Heart right ventricle (tissue), 16 donors: ENCODE results near the gene UTS2R. TPM values are rescaled to one million over a fixed set of nuclear protein-coding genes. Genes with fewer than 3 reads are reported as not detected.

ENCODE experiments used
- ATAC-seq, 8 donors: fragments of 200-7000 bp; cut with Tn5 transposase; one replicate each; pipeline ENCODE4 v1.9.1; 2020; ENCODE audit warnings: mild to moderate bottlenecking in 8 of 8, moderate library complexity in 8 of 8, moderate number of reproducible peaks in 1 of 8
- DNase-seq, 2 donors: peaks; one replicate each; pipeline ENCODE4 v3.0.0-alpha.2; 2020
- H3K27ac ChIP-seq, 10 donors: fragments of 200-600 bp; sonication (generic) in 2 of 10; one replicate each; pipeline versions ENCODE4 v1.5.0 to v1.8.0; 2020 to 2022; ENCODE audit warnings: mild to moderate bottlenecking in 3 of 10
- H3K27me3 ChIP-seq, 7 donors: fragments of 200-600 bp; one replicate each; pipeline ENCODE4 v1.8.0; 2021 to 2022; ENCODE audit warnings: mild to moderate bottlenecking in 2 of 7
- H3K36me3 ChIP-seq, 9 donors: fragments of 200-600 bp; sonication (generic) in 1 of 9; one replicate each; pipeline versions ENCODE4 v1.5.0 to v1.8.0; 2020 to 2022; ENCODE audit warnings: mild to moderate bottlenecking in 2 of 9
- H3K4me1 ChIP-seq, 9 donors: fragments of 200-600 bp; sonication (generic) in 1 of 9; one replicate each; pipeline versions ENCODE4 v1.5.0 to v1.8.0; 2020 to 2022; ENCODE audit warnings: mild to moderate bottlenecking in 4 of 9
- H3K4me3 ChIP-seq, 10 donors: fragments of 200-600 bp; sonication (generic) in 2 of 10; one replicate each; pipeline versions ENCODE4 v1.5.0 to v1.8.0; 2020 to 2022; ENCODE audit warnings: mild to moderate bottlenecking in 7 of 10, moderate library complexity in 2 of 10
- H3K9me3 ChIP-seq, 11 donors: fragments of 200-600 bp in 10 of 11; sonication (generic) in 2 of 11; one replicate each; pipeline versions ENCODE4 v1.5.0 to v1.8.0; 2013 to 2022; ENCODE audit warnings: mild to moderate bottlenecking in 2 of 11, control low read depth in 1 of 11, moderate library complexity in 1 of 11
- CTCF ChIP-seq, 9 donors: fragments of 200-600 bp; sonication (generic) in 2 of 9; IDR thresholded peaks; one replicate each; pipeline versions ENCODE4 v1.5.0 to v1.8.0; 2021 to 2022; ENCODE audit warnings: antibody characterized with exemption in 9 of 9, mild to moderate bottlenecking in 5 of 9, moderate library complexity in 1 of 9
- WGBS, 2 donors: extraction: QIAGEN DNeasy Blood & Tissue Kit; methylation state at CpG; one replicate each; pipeline ENCODE4 v1.1.7; 2013; ENCODE audit warnings: inconsistent platforms in 1 of 2; 5-methylcytosine and 5-hydroxymethylcytosine counted together
- intact Hi-C, 10 donors: fragments of 100-400 bp; cut with DNase I; formaldehyde crosslinking; loops; one replicate each; pipeline versions ENCODE4 v1.11.1 to v1.14.2; 2022
- polyA plus RNA-seq, 2 donors: library from polyadenylated mRNA; stranded (reverse); fragments of 200-250 nt; gene quantifications; one replicate each; pipeline ENCODE4 v1.2.3, GENCODE V29; 2013
- total RNA-seq, 10 donors: library from RNA; stranded (reverse); fragmentation: NEBNext Ultra II Directional in 3 of 10; extraction: Animal tissue kit (Norgen Biotek cat#: 25700) in 3 of 10; gene quantifications; one replicate each; pipeline versions ENCODE4 v1.2.1 to v1.2.4, GENCODE V29; 2021 to 2023
- donor health status: Arrhythmogenic right ventricular cardiomyopathy.
- donor health status: ischemic (EF 13 %, LVEDD 7.1; RV severe dilation, severe dysfunction).
- donor health status: healthy with polysubstance abuse.
- donor health status: DM: no; HTN: yes; CAD: no.
- donor health status: DM: no; HTN: no; CAD: no.
- donor health status: ischemic (EF 25% LVEDD 6.9; RV normal size, moderate dysfunction).
- donor health status: ischemic (EF 25% LVEDD 5.7; RV mildly dilated, moderate dysfunction).
- donor health status: healthy.
- donor health status: DM: yes; HTN: yes; CAD: no.
- donor health status: Ischemic cardiomyopathy.
- donor health status: ischemic (EF 35%, LVEDD 5.7; RV mildly dilated, moderate dysfunction).
- donor health status: nonischemic (EF 11% LVEDD 7.7; RV severe dilation, severe dysfunction).
- donor health status: DM: yes; HTN: yes; CAD: no.
- donor health status: PGD.
- donor health status: ischemic (EF 29% LVEDD 5.4; RV normal size, mild dysfunction).
- donor health status: nonischemic (EF 23%, LVEDD 6.1; RV moderate dilation, normal function).

UTS2R gene
- total and polyA plus RNA-seq, 12 donors = 0.04 to 5.9 (median 1.3) TPM; not detected in 1

- TF ChIP-seq CTCF (IDR thresholded peaks at IDR 0.05) = peak; percentile 8 to 75 (median 44)
- ATAC-seq (no peak), DNase-seq (no peak)
- H3K36me3 ChIP-seq = peaks cover 0 to 25% (median 3%) of the 10 kb centered on the region in 9 donors
- intact Hi-C loops = no loop called here
- H3K27ac ChIP-seq = no peak overlapping the region
- H3K4me3 ChIP-seq = no peak overlapping the region
- WGBS, 2 donors = 79 to 81% methylated on average over 25 of the region's 25 CpGs
- H3K9me3 ChIP-seq = peaks cover 0 to 10% (median 6%) of the 10 kb centered on the region in 11 donors
- H3K27me3 ChIP-seq = no peaks in the 10 kb centered on the region
- peaks cover 0 to 10% (median 3%) of the 10 kb centered on the region in 9 donors for H3K4me1 ChIP-seq
Measured at GRCh38 chr17:82424001-82424862, 52.7 kb downstream of the UTS2R start.

- Histone ChIP-seq H3K4me1 (peaks cover 0 to 4% (median 0%) of the 10 kb centered on the region in 9 donors), H3K9me3 (peaks cover 0 to 10% (median 6%) of the 10 kb centered on the region in 11 donors), H3K36me3 (peaks cover 0 to 28% (median 3%) of the 10 kb centered on the region in 9 donors), H3K27me3 (no peaks in the 10 kb centered on the region), H3K4me3 (no peak overlapping the region), H3K27ac (no peak overlapping the region)
- DNase-seq (no peak), ATAC-seq (no peak)
- WGBS, 2 donors = 97 to 100% methylated on average over 2 of the region's 2 CpGs
- intact Hi-C loops = no loop called here
- no peak for TF ChIP-seq CTCF (IDR thresholded peaks at IDR 0.05)
Measured at GRCh38 chr17:82424863-82425159, 53.2 kb downstream of the UTS2R start.

Other genes with a start within 250 kb of the UTS2R start
- 10 to 100 TPM in 8 of 10 donors, 1 to 10 TPM in 2; 7.0 to 16.2 (median 10.7) TPM for gene CCDC57, start 158.9 kb upstream of the UTS2R start, total RNA-seq
- gene CCDC57, start 158.9 kb upstream of the UTS2R start, polyA plus RNA-seq = 10 to 100 TPM in 1 of 2 donors, 1 to 10 TPM in 1; 9.4 to 34.5 TPM
- 10 to 100 TPM in 5 of 10 donors, 1 to 10 TPM in 5; 4.8 to 65.3 (median 10.1) TPM for gene SLC16A3, start 142.7 kb upstream of the UTS2R start, total RNA-seq
- gene SLC16A3, start 142.7 kb upstream of the UTS2R start, polyA plus RNA-seq = 10 to 100 TPM in 1 of 2 donors, 1 to 10 TPM in 1; 8.4 to 33.6 TPM
- 10 to 100 TPM; 56.8 to 72.7 (median 67.8) TPM for gene CSNK1D, start 98.1 kb upstream of the UTS2R start, total RNA-seq
- gene CSNK1D, start 98.1 kb upstream of the UTS2R start, polyA plus RNA-seq = 10 to 100 TPM; 54.4 to 58.1 TPM
- 1 to 10 TPM in 2 of 10 donors, under 1 TPM in 7, not detected in 1; 0.15 to 6.0 (median 0.36) TPM for gene CD7, start 54.2 kb upstream of the UTS2R start, total RNA-seq
- under 1 TPM; 0.66 to 0.81 TPM for gene CD7, start 54.2 kb upstream of the UTS2R start, polyA plus RNA-seq
- gene SECTM1, start 38.0 kb upstream of the UTS2R start, total RNA-seq = 10 to 100 TPM in 1 of 10 donors, 1 to 10 TPM in 9; 1.7 to 29.9 (median 3.9) TPM
- gene SECTM1, start 38.0 kb upstream of the UTS2R start, polyA plus RNA-seq = 1 to 10 TPM; 2.7 to 3.2 TPM
- not detected for gene TEX19, start 12.5 kb upstream of the UTS2R start, total RNA-seq
- not detected for gene TEX19, start 12.5 kb upstream of the UTS2R start, polyA plus RNA-seq
- gene HEXD, start 46.6 kb downstream of the UTS2R start, total RNA-seq = 10 to 100 TPM in 8 of 10 donors, 1 to 10 TPM in 2; 9.4 to 22.2 (median 12.8) TPM
- gene HEXD, start 46.6 kb downstream of the UTS2R start, polyA plus RNA-seq = 10 to 100 TPM; 14.1 to 53.3 TPM
- gene OGFOD3, start 46.8 kb downstream of the UTS2R start, total RNA-seq = 10 to 100 TPM; 23.3 to 39.4 (median 31.1) TPM
- 10 to 100 TPM; 26.8 to 31.9 TPM for gene OGFOD3, start 46.8 kb downstream of the UTS2R start, polyA plus RNA-seq
- gene CYBC1, start 79.0 kb downstream of the UTS2R start, total RNA-seq = 10 to 100 TPM; 13.4 to 56.6 (median 20.5) TPM
- gene CYBC1, start 79.0 kb downstream of the UTS2R start, polyA plus RNA-seq = 10 to 100 TPM; 26.3 to 32.5 TPM
- 10 to 100 TPM; 48.4 to 74.8 (median 60.4) TPM for gene NARF, start 87.0 kb downstream of the UTS2R start, total RNA-seq
- 100 to 1,000 TPM in 1 of 2 donors, 10 to 100 TPM in 1; 68.7 to 179 TPM for gene NARF, start 87.0 kb downstream of the UTS2R start, polyA plus RNA-seq
- 10 to 100 TPM; 27.5 to 66.6 (median 31.0) TPM for gene FOXK2, start 148.0 kb downstream of the UTS2R start, total RNA-seq
- 10 to 100 TPM; 16.5 to 24.7 TPM for gene FOXK2, start 148.0 kb downstream of the UTS2R start, polyA plus RNA-seq